ENCODE results near the gene SWAP70. TPM values are rescaled to one million over a fixed set of nuclear protein-coding genes. Genes with fewer than 3 reads are reported as not detected.

The SWAP70 gene
- total RNA-seq, 1 donor from 2014 or later, result 39.7 TPM

DNA sequence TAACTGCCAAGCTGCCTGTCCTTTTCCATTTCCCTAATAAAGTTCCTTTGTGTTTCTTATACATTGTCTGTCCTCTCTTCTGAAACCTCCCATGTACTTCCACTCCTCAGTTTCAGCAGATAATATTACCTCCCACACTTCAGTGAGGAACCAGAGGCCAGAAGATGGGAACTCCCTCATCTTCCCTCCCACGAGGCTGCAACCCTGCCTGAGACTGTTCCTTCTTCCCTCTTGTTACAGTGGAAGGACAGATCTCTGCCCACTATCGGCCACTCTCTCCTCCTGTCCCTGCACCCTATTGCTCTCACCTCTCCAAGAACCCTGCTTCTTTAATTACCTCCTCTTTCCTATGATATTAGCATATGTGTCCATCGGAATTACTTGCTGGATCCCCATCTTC lies 38.1 kb upstream of the SWAP70 start:
- Mint-ChIP-seq H3K27me3 (ENCODE audit: unreplicated experiment) (no peaks in the 10 kb centered on the region), H3K36me3 (ENCODE audit: unreplicated experiment) (no peaks in the 10 kb centered on the region), H3K27ac (ENCODE audit: unreplicated experiment) (no peak overlapping the region), H3K4me3 (ENCODE audit: unreplicated experiment) (no peak overlapping the region), H3K9me3 (ENCODE audit: unreplicated experiment) (no peaks in the 10 kb centered on the region), H3K4me1 (ENCODE audit: unreplicated experiment) (peaks cover 11% of the 10 kb centered on the region)
- TF ChIP-seq, protein P1, sequence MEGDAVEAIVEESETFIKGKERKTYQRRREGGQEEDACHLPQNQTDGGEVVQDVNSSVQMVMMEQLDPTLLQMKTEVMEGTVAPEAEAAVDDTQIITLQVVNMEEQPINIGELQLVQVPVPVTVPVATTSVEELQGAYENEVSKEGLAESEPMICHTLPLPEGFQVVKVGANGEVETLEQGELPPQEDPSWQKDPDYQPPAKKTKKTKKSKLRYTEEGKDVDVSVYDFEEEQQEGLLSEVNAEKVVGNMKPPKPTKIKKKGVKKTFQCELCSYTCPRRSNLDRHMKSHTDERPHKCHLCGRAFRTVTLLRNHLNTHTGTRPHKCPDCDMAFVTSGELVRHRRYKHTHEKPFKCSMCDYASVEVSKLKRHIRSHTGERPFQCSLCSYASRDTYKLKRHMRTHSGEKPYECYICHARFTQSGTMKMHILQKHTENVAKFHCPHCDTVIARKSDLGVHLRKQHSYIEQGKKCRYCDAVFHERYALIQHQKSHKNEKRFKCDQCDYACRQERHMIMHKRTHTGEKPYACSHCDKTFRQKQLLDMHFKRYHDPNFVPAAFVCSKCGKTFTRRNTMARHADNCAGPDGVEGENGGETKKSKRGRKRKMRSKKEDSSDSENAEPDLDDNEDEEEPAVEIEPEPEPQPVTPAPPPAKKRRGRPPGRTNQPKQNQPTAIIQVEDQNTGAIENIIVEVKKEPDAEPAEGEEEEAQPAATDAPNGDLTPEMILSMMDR (IDR thresholded peaks at IDR 0.05), result no peak
- DNase-seq (ENCODE audit: extremely low spot score, unreplicated experiment), result no peak

DNA sequence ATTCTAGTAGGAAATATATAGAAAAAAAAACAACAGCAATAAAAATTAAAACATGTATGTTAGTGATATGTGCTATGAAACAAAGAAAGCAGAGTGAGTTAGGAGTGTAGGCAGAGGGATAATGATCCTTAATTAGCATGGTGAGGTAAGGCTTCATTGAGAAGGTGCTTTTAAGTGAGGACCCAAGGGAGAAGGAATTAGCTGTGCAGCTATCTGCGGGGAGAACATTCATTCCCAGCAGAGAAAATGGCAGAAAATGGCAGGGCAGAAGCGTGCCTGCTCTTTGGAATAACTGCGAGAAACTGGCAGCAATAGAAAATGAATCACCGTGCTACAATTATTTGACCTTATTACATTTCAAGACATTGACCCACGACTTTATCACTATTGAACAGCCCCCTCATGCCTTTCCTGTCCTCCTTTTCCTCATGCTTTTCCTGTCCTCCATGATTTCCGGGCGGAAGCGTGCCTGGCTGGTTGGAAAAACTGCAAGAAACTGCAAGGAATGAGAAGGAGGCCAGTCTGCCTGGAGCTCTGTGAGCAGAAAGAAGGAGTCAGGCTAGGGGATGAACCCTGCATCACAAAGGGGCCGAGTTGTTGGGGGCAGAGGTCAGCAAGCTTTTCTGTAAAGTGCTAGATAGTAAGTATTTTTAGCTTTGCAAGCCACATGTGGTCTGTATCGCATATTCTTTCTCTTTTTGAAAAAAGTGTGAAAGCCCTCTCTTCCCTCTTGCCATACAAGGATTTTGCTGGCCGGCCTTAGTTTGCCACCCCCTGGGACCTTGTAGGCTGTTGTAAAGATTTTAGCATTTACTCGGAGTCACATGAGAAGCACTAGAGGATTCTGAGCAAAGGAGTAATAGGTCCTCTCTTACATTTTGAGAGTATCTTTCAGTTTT lies 37.1 kb upstream of the SWAP70 start:
- Mint-ChIP-seq H3K4me3 (ENCODE audit: unreplicated experiment) (no peak overlapping the region), H3K36me3 (ENCODE audit: unreplicated experiment) (no peaks in the 10 kb centered on the region), H3K27me3 (ENCODE audit: unreplicated experiment) (no peaks in the 10 kb centered on the region), H3K27ac (ENCODE audit: unreplicated experiment) (no peak overlapping the region), H3K4me1 (ENCODE audit: unreplicated experiment) (peaks cover 11% of the 10 kb centered on the region), H3K9me3 (ENCODE audit: unreplicated experiment) (no peaks in the 10 kb centered on the region)
- TF ChIP-seq, protein P1 (IDR thresholded peaks at IDR 0.05), result no peak
- DNase-seq (ENCODE audit: extremely low spot score, unreplicated experiment), result no peak

DNA sequence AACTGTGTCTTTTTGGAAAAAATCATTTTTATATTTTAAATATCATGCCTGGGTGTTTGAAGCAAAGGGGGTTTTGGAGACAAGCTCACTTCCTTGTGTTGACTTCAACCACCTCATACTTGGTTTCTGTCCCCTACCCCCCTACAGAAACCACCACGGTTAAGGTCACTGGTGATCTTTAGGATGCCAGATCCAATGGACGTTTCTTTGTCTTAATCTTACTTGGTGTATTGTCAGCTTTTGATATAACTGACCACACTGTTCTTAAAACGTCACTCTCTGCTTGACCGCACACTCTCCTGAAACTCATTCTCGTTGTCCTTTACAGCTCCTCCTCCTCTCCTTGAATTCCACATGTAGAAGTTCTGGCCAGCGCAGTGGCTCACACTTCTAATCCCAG lies 34.8 kb upstream of the SWAP70 start:
- no peak overlapping the region for H3K4me3 Mint-ChIP-seq (ENCODE audit: unreplicated experiment)
- H3K9me3 Mint-ChIP-seq (ENCODE audit: unreplicated experiment), result peaks cover 9% of the 10 kb centered on the region
- TF ChIP-seq, protein P1 (IDR thresholded peaks at IDR 0.05), result no peak
- no peaks in the 10 kb centered on the region for H3K27me3 Mint-ChIP-seq (ENCODE audit: unreplicated experiment)
- no peak for DNase-seq (ENCODE audit: extremely low spot score, unreplicated experiment)
- peaks cover 11% of the 10 kb centered on the region for H3K4me1 Mint-ChIP-seq (ENCODE audit: unreplicated experiment)
- H3K36me3 Mint-ChIP-seq (ENCODE audit: unreplicated experiment), result no peaks in the 10 kb centered on the region
- H3K27ac Mint-ChIP-seq (ENCODE audit: unreplicated experiment), result no peak overlapping the region

DNA sequence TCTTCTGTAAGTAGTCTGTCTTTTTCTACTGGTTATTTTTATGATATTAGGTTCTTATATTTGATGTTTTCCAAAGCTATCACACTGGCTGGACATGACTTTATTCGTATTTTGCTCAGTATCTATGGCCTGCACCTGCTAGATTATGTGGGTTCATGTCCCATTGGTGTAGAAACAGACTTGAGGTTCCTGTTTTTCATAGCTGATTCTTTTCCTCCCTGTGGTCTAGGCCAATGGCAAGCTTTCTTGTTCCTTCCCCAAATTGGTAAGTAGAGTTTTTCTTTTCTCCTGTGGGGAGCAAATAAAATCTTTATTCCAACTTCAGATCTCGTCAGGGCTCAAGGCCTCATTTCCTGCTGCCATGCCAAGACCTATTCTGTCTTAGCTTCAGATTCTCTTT lies 30.2 kb upstream of the SWAP70 start:
- Mint-ChIP-seq H3K9me3 (ENCODE audit: unreplicated experiment) (peaks cover 9% of the 10 kb centered on the region), H3K27ac (ENCODE audit: unreplicated experiment) (no peak overlapping the region), H3K4me1 (ENCODE audit: unreplicated experiment) (no peaks in the 10 kb centered on the region), H3K36me3 (ENCODE audit: unreplicated experiment) (no peaks in the 10 kb centered on the region), H3K27me3 (ENCODE audit: unreplicated experiment) (no peaks in the 10 kb centered on the region), H3K4me3 (ENCODE audit: unreplicated experiment) (no peak overlapping the region)
- no peak for DNase-seq (ENCODE audit: extremely low spot score, unreplicated experiment)
- TF ChIP-seq, protein P1 (IDR thresholded peaks at IDR 0.05), result no peak

DNA sequence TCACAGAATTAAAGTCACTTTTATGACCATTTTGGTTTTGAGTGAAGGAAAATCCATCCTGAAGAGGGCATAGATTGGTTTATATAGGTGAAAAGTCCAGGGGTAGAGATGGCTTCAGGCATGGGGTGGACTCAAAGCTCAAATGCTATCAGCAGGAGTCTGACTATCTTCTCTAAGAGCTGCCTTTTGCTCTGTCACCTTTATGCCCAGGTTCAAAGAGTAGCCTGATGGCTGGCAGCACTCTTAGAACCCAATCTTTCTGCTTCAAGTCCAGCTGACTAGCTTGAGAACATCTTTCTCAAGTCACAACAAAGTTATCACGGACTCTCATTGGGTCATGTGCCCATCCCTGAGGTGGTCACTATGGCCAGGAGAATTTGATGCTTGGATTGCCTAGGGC lies 27.2 kb upstream of the SWAP70 start:
- Mint-ChIP-seq H3K27ac (ENCODE audit: unreplicated experiment) (no peak overlapping the region), H3K36me3 (ENCODE audit: unreplicated experiment) (no peaks in the 10 kb centered on the region), H3K9me3 (ENCODE audit: unreplicated experiment) (peaks cover 9% of the 10 kb centered on the region), H3K4me3 (ENCODE audit: unreplicated experiment) (no peak overlapping the region), H3K27me3 (ENCODE audit: unreplicated experiment) (no peaks in the 10 kb centered on the region), H3K4me1 (ENCODE audit: unreplicated experiment) (no peaks in the 10 kb centered on the region)
- DNase-seq (ENCODE audit: extremely low spot score, unreplicated experiment), result no peak
- TF ChIP-seq, protein P1 (IDR thresholded peaks at IDR 0.05), result no peak
